Fibroblast of skin of right quadriceps (primary cell): Measurements from ENCODE around the gene TNNI3K.

ENCODE experiments used
- DNase-seq: peaks from one replicate; pipeline ENCODE4 v3.0.0-alpha.2; 2013

TNNI3K gene

DNA sequence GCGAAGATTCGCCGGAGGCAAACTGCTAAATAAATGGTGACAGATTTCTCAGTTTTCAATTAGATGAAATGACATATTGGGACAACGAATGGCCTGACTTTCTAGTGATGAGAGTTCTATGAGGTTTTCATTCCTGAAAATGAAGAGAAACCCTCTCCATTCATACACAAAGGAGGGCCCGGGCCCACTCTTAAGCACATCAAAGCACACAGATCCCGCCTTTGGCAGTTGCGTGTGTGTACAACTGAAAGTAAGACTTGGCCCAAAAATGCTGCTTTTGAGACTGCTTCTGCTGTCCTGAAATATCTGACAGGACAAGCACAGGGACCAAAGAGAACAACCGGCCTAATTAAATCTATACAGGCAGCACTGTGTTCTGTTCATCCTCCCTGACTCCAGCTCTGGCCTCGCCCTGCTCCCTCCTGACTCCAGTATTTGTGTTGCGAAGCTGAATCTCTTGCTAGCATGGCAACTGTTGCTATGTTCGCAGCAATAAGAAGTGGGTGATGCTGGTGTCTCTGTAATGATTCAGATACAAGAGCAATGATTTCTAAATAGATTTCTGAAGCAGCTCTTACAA is 269.8 kb downstream of the TNNI3K start:
- no peak for DNase-seq

DNA sequence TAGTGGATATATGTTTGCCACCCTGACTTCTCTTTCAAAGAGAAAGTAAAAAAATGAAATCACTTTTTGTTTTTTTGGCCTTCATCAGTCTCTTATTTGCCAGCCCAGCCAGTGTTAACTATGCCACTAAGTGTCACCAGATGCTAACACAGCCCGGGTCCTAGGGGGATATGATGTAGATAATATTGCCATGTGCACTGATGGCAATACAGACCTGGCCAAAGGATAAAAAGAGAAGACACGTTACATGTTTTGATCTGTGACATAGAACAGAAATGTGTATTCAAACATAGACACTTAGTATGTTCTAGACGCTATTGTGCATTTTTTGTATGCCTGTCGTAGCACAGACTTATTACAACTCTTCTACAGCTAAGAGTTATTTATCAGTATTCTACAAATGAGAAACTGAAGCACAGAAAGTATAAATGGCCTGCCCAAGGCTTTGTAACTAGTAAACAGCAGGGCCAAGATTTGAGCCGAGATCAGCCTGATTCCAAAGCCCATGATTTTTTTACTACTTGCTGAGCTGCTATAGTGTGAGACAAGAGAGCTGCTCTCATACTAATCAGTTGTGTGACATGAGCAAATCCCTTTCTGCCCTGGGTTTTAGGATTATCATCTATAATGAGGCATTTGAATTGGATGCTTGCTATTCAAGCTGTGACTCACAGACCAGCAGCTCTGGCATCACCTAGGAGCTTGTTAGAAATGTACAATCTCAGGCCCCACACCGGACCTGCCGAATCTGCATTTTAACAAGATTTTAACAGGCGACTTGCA is 270.9 kb downstream of the TNNI3K start:
- no peak for DNase-seq

DNA sequence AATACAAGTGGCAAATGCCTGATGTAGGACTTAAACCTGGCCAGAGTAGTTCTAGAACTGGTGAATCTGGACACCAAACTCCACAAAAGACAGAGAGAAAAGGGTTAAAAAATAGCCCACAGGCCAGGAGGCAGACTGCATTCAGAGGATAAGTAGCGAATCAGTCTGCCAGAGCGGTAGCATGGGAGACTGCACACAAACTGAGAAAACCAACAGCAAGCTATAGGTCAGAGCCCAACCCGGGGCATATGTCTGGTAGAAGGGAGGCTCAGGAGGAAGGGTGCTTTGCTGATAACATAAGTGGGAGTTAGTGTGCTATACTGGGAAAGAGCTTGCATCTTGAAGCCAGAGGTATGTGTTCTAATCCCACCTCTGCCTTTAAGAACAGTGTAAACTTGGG is 273.3 kb downstream of the TNNI3K start:
- DNase-seq, result no peak

DNA sequence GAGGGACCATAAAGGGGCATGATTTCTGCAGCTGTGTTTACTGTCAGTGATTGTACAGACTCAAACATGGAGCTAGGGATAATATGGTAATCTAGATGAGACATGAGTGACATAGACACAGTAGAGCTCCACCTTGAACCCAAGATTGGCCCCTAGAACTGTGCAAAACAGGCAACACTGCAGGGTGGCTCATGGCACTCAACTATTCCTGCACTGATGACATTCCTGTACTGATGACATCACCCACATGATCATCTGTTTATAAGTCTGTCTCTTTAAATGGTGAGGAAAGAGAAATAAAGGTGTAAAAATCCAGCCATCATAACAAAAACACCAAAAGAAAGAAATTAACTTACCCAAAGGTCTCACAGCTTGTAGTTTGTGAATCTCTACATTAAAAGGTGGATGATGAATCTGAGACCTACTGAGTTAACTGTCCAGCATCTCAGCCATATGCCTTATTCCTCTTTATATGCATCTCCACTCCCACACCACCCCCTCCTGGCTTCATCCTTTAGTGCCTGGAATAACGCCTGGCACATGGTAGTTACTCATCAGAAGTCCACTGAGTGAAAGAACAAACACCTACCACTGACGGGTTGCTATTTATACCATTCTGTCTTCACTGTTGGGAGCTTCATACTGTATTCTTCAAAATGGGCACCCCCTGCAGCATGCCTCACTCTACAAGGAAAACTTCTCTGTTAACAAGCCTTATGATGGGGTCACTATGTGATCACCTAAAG is 277.2 kb downstream of the TNNI3K start, which contains the start of gene LRRC53:
Gene LRRC53, minus strand, starts transcription at position 442 of the 746 bp plus-strand sequence. CDS start 29,262 bp downstream, outside the sequence.
- DNase-seq, result no peak

DNA sequence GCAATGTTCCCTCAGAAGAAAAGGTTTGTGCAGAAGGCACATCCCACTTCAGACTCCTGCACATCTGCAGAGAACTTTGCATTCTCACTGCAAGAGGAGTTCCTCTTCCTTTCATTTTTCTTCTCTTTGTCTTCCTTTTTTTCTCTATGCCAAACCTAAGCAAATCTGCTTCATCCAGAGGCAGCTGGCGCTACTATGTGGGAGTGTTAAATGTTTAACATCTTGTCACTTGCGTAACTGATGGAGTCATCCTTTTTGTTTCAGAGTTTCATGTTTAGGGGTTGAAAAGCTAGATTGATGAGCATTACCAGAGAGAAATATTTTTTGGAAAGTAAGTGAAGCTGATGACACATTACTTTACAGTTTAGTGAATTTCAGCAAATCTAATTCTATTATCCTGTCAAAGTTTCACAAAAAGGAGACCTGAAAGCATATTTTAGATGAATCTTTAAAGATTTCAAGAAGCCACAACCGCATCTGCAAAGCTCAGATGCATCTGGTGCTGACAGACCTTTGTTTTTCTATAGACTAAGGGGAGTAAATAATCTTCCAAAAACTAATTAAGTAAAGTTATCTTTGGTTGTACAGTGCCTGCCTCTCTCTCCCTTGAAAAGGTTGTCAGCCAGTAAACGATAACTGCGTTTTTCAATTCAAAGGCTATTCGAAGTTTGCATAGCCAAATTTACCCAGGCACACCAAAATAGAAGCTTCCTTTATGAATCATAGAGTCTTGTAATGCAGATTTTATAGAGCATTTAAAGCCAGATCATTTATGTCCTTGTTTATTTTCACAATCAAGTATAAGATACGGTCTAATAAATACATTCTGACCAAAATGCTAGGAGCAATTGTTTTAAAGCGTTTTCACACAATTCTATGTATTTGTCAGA is 278.5 kb downstream of the TNNI3K start:
- no peak for DNase-seq

DNA sequence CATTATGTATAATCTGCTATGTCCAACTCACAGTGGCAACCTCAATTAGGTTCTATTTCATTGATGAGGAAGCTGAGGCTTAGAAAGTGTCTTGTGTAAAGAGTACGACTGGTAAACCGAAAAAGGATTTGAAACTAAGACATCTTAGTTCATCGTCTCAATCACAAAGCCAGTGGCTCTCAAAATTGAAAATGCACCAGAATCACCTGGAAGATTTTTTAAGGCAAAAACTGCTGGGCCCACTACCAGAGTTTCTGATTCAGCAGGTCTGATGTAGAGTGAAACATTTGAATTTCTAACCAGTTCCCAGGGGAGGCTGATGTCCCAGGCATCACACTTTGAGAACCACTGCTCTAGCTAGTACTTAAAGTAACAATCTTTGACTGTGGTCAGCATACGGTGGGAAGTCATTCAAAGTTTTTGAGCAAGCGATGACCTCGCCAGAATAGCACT is 282.4 kb downstream of the TNNI3K start:
- no peak for DNase-seq

DNA sequence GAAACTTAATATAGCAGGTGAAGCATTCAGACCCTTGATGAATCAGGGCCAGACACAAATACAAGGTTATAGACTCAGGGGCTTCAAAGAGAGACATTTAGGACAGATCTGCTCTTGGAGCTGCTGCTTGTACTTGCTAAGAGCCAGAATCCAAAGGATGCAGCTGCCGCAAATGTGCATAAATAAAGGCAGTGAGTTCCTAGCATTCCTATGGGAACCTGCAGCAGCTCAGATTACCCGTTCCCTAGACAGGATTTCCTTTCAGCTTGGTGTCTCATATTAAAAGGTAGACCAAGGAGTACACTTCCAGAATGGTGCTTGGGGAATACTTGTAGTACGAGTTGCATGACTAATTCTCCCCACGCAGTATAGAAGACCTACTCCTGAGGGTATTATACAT is 287.0 kb downstream of the TNNI3K start:
- DNase-seq, result no peak

DNA sequence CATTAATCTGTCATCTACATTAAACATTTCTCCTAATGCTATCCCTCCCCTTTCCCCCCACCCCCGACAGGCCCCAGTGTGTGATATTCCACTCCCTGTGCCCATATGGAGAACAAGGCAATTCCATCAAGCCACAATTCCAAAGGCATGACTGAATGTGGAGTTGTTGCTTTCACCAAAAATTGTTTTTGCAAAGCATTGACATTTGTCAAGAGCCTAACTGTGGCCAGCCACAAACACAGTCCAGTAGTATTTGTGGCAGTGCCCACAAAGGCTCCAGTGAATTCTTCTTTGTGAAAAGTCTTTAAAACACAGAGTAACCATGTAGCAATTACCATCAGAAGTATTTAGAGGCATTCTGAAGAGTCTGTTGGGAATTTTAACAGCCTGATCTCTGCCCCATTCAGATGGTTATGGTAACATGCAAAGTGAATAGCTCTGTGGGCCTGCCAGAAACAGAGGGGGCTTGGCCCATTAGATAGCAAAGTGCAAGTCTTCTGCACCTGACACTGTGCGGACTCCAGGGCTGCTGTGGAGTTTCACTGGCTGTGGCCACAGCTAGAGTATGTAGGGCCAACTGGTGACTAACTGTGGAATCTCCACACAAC is 288.8 kb downstream of the TNNI3K start:
- no peak for DNase-seq

DNA sequence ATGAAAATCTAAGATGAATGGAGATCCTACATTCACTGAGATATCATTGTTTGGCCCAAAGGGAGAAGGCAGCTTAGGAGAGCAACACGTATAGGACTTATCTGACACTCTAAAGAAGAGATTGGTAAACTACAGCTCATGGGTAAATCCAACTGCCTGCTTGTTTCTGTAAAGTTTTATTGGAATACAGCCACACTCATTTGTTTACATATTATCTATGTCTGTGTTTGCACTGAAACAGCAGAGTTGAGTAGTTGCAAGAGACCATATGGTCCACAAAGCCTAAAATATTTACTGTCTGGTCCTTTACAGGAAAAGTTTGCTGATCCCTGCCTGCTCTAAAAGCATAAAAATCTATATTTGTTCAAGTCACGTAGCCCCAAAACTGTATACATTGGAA is 291.5 kb downstream of the TNNI3K start:
- DNase-seq, result no peak

DNA sequence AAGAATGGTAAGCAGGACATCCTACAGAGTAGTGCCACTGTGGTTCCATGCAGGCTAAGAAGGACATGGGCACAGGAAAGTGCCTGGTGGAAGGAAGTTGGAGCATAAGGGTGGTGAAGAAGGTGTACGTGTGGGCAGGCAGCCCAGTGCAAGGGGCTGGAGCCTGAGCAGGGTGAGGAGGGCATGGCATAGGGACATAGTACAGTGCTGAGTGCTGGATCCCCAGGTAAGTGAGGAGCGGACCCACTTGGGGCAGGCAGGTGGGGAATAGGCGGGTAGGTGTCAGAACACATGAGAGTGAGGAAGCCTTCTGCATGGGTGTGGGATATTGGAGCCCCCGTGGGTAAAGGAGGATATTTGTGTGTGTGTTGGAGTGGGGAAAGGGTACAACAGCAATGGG is 292.9 kb downstream of the TNNI3K start:
- DNase-seq, result no peak

DNA sequence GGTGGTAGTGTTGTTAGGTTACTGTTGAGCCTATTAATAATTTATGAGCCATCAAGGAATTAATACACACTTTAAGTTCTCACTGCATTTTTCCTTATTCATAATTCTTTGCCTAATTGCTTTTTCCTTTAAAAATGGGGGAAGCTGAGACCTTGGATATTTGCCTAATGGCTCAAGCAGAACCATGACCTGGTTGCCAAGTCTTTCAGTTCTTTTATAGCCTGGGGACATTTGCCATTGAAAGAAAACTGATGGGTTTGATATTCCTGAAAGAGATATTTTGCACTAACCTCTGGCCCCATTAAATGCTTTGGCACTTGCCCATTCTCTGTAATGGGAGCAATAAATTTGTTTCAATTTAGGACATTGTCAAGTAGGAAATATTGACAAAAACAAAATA is 295.7 kb downstream of the TNNI3K start:
- no peak for DNase-seq

DNA sequence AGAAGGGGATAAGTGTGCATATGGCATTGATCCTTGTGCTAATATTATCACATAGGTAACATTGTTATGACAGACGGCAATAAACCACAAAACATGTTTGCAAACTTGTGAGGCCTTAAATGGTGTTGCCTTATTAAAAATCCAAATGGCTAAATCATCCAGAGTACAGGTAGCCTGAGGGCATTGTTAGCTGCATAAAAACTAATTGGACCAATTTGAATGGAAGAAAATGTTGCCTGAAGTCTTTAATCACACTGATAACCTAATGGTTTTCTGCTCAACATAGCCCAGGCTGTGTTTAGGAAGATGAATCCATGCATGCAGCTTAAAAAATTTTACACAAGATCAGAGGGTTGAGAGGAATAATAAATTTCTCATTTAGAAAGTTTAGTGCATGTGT is 296.6 kb downstream of the TNNI3K start:
- DNase-seq, result no peak

DNA sequence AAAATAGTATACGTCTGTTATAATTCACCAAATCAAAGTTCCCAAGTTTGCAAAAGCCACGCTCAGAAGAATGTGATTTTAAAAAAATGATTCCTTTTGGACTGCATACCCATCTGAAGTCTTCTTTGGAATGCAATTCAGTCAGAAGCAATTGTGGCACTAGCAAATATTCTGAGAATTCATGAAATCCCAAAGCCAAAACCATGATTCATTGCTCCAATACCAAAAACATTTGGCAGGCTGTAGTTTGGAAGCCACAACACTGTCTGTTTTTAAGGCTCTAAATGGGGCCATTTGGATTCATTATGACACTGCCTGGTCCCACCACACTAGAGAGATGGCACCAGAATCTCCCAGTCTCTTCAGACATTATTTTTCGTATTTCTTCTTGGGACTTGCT is 299.1 kb downstream of the TNNI3K start:
- peak; percentile 60 for DNase-seq

DNA sequence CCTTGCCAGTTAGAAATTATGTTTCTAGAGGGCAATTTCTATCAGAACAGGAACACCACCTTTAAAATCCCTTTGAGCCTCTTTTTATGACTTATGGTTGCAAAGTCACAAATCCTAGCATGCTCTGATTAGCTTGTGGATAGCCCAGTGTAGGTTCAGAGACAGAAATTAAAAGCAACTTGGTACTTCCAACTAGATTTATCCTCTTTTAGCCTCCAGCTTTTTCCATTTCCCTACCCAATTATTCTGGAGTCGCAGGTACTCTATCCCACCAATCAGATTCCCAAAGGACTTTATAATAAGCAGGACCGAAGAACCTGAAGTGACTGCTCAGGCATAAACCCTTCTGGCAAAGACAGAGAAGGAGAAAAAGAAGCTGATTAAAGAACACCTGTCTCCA is 310.6 kb downstream of the TNNI3K start:
- DNase-seq, result no peak

DNA sequence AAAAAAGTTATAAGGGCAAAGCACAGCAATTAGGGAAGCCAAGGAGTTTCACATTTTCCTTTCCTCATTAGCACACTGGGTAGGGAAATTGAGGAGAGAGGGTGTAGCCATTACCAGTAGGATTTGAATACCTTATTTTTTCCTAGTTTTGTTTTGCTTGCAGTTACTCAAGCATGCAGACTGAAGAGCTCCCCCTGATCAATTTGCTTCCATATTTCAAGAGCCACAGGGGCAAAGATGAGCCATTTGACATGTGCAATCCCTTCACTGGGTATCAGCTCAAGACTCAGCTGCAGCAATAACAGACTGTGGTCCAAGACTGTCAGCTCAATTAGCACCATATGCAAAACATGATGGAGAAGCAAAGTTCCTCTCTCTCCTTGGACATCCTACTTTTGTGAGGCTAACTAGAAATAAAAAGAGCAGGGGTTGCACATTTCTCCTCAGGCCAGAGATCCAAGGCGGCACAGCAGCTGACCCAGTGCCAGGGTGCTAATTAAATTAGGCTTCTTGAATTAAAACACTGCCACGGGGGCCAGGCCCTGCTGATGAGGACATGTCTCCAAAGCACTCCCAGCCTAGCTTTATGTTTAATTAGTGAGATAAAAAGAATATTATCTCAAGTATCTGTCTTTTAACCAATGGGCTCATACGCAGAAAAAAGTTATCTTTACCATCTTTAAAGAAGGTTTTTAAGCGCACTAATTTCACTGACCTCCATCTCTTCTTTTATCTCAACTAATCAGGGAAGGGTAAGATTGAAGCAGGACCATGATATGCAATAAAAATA is 314.0 kb downstream of the TNNI3K start:
- no peak for DNase-seq

DNA sequence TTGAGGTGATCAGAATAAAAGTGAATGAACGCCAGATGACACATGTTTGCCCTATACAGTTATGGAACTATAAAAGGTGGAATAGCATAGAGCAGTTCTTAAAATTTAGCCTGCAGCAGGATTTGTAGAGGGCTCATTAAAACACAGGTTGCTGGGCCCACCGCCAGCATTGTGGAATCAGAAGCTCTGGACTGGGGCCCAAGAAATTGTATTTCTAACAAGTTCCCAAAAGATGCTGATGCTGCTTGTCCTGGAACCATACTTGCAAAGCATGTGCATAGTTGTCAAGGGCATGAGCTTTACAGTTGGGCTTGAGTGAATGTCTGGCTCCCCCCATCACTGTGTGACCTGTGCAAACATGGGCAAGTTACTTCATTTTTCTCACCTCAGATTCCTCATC is 314.7 kb downstream of the TNNI3K start:
- DNase-seq, result no peak

DNA sequence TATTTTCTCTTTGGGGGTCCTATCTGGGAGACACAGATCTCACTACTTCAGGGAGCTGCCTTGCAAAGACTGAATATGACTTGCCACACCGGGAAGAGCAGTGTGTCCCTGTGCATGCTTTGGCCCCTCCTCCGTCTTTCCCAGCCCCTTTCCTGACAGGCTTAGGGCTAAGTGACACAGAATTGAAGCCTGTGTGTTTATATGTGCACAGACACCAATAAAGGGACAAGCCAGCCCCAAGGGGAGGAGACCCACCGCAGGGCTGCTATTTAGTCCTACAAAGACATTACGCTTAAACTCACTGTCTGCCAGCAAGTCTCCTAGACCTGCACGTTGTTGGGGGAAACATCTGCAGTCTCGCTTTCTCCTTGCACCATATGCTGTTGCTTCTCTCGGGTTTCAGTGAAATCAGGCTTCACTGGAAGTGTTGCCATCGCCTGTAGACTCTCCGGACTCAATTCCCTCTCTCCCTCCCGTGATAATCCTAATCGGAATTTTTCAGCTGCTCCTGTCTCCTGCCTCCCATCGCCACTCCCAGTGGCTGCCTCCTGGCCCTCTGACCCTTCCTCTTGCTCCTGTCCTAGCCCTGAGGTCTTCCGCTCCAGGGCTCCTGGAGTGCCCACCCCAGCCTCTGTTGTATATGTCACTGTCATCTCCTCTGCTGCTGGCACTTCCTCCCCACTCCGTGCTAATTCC is 335.8 kb downstream of the TNNI3K start:
- DNase-seq, result no peak

DNA sequence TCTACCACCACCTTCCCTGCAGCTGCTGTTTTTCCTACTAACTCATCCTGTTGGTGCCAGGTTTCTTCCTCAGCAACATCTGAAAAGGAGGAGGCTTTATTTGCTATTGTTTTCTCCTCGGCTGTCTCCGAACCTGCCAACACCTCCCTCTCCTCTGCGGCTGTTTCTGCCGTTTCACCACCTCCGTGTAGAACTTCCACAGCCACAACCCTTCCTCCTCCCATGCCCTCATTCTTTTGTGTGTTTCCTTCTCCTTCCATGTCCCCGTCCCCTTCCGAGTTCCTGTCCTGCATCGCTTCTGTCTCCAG is 336.3 kb downstream of the TNNI3K start:
- no peak for DNase-seq

DNA sequence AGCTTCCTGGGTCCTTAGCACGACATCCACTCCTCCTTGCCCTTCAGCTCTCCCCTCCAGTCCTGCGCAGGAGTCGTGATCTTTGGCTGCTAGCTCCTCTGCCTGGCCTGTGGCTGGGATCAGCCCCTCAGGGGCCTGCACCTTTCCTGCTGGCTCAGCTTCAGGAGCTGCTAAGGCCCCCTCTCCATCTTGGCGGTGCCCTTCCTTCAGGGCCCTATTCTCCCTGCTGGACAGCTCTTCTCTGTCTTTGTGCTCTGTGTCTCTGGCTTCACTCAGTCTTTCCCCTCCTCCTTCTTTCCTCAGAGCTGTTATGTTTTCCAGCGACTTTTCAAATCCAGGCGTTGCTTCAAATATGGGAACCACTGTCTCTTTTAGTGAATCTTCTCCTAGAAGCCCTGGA is 336.7 kb downstream of the TNNI3K start:
- no peak for DNase-seq

DNA sequence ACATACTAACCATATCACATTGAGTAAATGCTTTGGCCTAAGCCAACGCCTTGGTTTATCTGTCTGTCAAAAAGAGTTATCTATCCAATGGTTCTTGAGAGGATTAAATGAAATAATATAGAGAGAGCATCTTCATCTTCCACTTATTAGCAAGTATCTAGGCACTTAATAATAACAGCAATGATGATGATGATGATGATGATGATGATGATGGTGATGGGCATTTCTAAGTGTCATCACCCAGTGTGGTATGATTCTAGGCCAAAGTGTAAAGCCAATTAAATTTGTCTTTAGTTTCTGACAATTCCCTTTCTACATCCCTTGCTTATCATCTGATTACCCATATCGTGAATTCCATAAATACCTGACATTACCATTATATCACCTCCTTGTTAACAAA is 342.9 kb downstream of the TNNI3K start:
- DNase-seq, result no peak

DNA sequence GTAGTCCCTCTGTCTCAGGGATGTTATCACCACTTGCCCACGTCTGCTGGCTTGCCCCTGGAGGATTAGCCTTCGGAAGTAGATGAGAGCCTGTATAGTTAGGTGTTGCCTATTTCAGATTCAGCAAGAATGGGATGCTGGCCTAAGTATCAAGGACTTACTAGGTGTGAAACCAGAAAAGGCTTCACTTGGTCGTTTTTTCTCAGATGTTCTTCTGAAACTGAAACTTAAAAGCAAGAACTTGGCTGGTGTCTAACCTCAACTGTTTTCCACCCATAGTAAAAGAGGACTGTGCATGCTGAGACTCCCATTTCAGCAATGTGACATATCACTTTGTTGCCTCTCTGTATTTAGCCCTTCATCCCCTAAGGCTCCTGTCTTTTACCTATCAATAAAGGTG is 344.2 kb downstream of the TNNI3K start:
- no peak for DNase-seq
